Dermis blood vessel endothelial cell (primary cell): Measurements from ENCODE around the gene IGSF3. TPM values are rescaled to one million over a fixed set of nuclear protein-coding genes. Genes with fewer than 3 reads are reported as not detected.
"Not testable (repeated sequence)": the region's sequence is repeated elsewhere in the genome, so short reads cannot be mapped to it uniquely, and the experiment has no call there.

Source experiments
- DNase-seq: peaks from one replicate; pipeline ENCODE4 v3.0.0; 2010
- total RNA-seq: library from RNA; depleted of rRNA; stranded (reverse); fragments of >200 nt; gene quantifications from 2 replicates; pipeline ENCODE4 v1.2.3, GENCODE V29; 2014

Gene IGSF3
- total RNA-seq, 1 donor from 2014 or later, result 29.4 TPM

DNA sequence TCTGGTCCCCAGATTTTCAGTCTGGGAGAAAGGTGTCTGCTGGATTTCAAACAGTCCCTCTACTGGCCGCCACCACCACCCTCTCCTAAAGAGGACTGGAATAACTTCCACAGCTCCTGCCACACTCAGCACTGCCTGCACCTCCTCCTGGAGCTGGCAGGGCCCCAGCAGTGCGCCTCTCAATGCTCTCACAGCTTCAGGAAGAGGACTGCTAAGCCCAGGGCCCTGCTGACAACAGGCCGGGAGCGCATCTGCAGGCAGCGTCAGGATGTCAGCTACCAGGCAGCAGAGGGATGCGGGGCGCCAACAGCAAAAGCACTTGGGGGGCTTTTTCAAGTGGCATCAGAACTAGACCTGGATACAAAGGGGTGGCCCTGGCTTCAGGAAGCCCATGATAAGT is 40.2 kb downstream of the IGSF3 start:
- DNase-seq, result not testable (repeated sequence)

DNA sequence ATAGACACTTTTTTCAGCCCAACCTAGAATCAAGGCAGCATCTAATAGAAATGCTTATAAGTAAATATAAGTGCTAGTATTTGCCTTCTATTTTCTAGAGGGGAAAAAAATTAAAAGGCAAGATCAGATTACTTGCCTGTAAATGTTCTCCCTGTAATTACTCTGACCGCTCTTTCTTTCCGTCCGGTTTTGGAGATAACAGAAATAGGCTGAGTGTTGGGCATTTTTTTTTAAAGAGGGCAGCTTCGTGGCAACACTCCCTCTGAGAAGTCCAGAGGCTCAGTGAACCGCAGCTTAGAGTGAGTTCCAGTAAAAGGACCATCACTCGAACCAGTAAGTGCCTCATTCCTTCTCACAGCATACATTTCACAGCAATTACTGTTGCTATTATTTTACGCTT is 40.6 kb downstream of the IGSF3 start:
- DNase-seq, result not testable (repeated sequence)

- DNase-seq, result not testable (repeated sequence)
Observed at GRCh38 chr1:116625155-116625554, 42.4 kb downstream of the IGSF3 start.

DNA sequence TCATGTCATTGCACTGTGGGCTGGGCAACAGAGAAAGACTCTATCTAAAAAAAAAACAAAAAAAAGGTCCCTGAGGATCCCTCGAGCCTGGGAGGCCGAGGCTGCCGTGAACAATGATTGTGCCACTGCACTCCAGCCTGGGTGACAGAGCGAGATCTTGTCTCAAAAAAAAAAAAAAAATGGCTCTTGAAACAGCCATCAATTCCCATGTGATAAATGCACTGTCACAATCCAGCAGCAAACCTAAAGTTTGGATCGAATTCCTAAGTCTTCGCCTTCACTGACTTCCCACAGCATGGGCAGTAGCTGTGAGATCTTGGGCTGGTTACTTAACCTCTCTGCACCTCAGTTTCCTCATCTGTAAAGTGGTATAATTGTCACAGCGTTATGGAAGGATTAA is 43.5 kb downstream of the IGSF3 start:
- no peak for DNase-seq

- DNase-seq, result not testable (repeated sequence)
Observed at GRCh38 chr1:116622496-116622895, 45.0 kb downstream of the IGSF3 start.

DNA sequence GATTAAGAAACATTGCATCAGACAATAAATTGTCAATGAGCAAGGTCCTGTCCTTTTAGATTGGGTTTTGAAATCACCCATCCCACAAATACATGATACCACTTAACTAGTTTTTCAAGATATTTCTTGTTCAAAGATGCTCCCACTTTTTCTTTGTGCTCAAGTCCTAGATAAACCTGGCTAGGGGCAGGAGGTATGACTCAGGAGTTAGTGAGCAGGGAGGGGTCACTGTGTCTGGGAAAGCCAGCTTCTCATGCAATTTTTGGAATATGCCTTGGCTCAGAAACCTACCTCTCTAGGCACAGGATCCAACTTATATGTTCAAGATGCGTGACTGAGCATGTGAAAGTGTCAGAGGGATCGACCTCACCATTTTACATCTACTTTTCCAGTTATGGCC is 45.8 kb downstream of the IGSF3 start:
- DNase-seq, result not testable (repeated sequence)

- DNase-seq, result not testable (repeated sequence)
Observed at GRCh38 chr1:116620392-116620791, 47.1 kb downstream of the IGSF3 start.

DNA sequence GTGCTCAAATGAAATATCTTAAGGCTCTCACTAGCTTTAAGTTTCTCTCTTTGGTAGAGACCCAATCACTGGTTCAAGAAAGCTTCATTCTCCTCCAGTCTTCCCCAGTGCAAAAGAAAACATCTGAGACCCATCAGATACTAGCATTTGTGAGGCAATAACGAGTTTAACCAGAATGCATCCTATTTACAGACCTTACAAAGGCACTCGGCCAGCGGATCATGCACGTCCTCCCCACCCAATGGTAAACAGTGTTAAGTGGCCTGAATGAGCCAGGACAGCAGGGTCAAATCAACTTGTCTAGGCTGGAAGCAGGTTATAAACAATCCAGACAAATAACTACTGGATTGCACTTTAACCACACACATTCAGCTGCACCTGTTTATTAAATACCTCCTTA is 48.4 kb downstream of the IGSF3 start:
- not testable (repeated sequence) for DNase-seq

DNA sequence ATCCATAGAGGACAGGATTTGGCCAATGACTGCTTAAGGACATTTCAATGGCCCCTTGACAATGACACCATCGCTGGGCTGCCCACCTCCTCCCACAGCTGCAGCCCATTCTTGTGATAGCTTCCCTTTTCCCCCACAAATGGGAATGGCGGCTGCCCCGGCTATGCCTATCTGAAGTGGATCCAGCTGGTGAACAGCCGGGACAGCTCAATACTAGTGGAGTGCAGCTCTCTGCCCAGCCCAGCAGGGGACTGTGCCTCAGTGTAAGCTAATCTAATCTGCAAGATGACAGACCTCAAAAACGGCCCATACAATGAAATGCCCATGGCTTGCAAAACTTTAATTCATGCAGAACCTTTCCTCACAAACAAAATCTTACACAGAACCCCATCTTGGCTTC is 49.7 kb downstream of the IGSF3 start:
- not testable (repeated sequence) for DNase-seq

DNA sequence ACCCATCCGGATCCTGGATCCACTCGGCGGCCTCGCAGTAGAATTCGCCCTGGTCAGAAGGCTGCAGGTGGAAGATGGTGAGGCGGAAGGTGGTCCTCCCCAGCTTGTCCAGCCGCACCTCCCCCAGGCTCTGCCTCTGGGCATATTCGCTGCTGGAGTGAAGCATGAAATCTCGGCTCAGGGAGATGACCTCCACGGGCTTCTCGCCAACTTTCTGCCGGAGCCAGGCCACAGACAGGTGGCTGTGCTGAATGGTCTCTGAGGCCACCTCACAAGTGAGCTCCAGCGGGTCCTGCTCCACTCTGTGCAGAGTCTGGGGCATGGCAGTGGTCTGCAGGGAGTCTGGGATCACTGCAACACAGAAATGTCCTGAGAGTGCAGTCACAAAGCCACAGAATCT is 53.7 kb downstream of the IGSF3 start:
- DNase-seq, result not testable (repeated sequence)

DNA sequence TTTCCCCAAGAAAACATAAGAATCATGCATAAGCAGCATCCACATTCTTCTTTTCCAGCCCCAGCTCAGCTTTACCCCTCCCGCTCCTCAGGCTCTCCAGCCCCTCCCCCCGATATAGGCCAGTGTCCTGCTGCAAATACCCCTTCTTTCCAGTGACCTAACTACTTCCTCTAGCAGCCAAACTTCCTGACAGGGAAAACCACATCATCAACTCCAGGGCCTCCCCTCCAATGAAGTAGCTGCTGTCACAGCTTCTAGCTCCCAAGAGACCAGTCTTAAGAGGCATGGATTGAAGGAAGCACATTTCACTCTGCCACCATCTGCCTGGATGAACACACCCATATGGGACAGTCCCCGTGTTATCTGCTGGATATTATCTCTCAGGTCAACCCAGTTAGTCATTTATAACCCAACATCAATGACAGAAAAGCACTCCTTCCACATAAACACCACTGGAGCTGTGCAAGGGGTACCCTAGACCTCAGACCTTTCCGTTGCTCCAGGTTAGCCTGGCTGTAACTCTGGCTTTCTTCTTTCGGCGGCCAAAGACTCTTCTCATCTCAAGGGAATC is 57.6 kb downstream of the IGSF3 start:
- DNase-seq, result not testable (repeated sequence)

- not testable (repeated sequence) for DNase-seq
Observed at GRCh38 chr1:116608841-116609240, 58.7 kb downstream of the IGSF3 start.

GRCh38 chr1:116608151-116608550 is 59.4 kb downstream of the IGSF3 start:
- not testable (repeated sequence) for DNase-seq

GRCh38 chr1:116607463-116607862 is 60.1 kb downstream of the IGSF3 start:
- DNase-seq, result not testable (repeated sequence)

- not testable (repeated sequence) for DNase-seq
Observed at GRCh38 chr1:116606067-116606466, 61.5 kb downstream of the IGSF3 start.

GRCh38 chr1:116605315-116605714 is 62.2 kb downstream of the IGSF3 start:
- DNase-seq, result no peak

GRCh38 chr1:116604408-116604807 is 63.1 kb downstream of the IGSF3 start:
- not testable (repeated sequence) for DNase-seq

DNA sequence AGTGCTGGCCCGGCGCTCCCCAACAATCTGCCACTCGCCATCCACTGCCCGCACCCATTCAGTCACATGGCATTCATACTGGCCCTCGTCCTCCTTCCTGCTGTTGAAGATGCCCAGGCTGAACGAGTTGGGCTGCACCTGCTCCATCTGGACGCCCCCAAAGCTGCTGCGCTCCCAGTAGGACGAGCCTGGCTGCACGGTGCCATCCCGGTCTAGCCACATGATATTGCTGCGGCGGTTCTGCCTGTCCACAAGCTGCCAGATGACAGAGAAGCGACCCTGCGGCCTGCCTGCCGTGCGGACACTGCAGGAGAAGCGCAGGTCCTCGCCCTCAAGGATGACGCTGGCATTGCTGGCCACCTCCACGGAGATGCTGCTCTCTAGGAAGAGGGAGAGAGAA is 63.9 kb downstream of the IGSF3 start:
- DNase-seq, result not testable (repeated sequence)

GRCh38 chr1:116599369-116599768 is 68.2 kb downstream of the IGSF3 start:
- not testable (repeated sequence) for DNase-seq

DNA sequence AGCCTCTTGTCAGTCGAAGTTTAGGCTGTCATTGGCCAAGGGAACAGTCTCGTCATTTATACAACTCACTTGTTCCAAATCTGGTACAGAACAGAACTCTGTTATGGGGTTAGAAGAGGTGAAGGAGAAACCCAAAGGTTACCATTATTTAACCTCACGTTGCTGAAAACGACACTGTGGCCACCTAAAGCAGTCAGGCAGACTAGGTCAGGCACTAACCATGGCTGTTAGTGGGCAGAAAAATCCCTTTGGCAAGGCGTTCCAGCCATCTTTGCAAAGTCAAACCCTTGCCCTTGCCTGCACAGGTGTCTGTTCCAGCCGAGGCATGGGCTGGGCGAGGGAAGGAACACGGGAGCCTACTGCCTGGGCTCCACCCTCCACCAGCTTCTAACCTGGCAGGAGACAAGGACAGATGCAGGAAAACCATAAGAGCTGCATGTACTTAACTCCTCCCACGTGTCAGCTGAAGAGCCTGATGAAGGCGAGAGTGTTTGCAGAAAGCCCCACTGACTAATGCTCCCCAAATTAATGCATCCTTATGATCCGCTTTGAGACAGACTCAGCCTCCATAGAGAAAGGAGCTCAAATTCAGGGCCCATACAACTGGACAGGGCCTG is 69.0 kb downstream of the IGSF3 start:
- not testable (repeated sequence) for DNase-seq

DNA sequence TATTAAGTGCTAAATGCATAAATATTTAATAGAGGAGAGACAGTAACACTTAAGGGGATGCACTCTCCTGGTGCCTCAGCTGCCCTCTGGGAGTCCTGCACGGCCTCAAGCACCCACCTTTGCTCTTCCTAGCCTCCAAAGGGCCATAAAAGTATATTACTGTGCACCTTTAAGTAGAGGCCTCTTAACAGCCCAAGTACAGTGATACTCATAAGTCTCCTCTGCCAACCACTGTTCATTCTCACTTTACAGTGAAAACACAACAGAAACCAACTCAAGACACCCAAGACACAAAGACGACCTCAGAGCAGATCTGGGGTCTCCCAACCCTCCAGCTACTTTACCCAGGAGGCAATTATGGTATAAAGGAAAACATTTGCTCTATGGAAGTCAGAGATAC is 70.1 kb downstream of the IGSF3 start:
- not testable (repeated sequence) for DNase-seq

DNA sequence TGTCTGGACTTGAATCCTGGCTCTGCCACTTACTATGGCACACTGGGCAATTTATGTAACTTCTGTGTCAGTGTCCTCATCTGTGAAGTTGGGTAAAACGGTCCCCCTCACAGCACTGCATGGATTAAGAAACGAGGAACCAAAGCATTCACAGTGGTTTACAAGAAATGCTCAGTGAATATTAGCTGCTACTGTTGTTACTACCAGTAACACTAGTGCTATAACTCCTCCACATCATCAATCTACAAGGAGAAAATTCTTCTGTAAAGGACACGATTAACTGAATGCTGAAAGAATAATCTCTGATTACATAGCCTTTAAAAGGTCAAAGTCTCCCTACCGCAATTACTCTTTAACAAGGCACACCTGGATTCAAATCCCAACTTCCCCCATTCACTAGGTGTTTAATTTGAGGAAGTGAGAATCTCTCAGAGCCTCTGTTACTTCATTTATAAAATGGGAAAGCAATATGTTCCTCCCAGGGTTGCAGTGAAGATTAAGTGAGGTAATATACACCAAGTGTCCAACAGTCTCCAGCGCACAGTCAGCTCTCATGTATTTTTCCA is 70.7 kb downstream of the IGSF3 start:
- not testable (repeated sequence) for DNase-seq

DNA sequence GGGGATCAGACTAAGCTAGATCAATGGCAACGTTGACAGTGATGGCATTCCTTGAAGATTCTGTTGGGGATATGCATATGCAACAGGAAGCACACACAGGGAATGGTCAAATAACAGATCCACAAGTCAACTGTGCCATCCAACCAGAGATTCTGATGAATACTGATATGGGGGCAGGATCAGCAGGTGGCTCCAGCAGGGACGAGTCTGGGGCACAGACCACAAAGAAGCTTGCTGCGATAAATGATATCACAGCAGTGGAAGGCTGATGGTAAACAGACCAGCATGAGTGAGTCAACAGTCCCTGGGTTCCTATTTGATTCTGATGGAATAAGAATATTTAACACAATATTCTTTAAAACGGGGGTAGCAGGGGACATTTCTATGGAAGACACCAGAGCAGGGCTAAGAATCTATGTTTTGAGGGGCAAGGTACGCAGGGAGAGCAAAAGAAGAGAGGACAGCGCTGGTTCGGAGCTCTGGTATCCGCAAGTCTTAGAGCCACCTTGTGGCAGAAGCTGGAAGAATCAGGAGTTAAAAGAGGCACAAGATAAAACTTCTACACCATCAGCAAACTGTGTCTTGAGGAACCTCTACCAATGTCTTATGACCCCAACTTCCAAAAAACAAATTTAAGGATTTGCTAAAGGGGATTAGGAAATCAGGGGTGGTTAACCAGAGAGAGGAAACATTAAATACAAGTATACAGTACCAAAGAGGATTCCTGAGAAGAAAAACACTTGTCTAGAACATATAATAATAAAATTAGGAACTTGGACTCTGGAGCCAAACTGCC is 71.4 kb downstream of the IGSF3 start:
- DNase-seq, result peak; percentile 60
